GM18868 (cell line): Measurements from ENCODE around the gene SMIM35.

Source experiments
- ATAC-seq: cut with Tn5 transposase; IDR thresholded peaks from one replicate; pipeline ENCODE4 v1.9.1; 2021; ENCODE audit warnings: mild to moderate bottlenecking, moderate library complexity; ENCODE audit not compliant: unreplicated experiment

SMIM35 gene

DNA sequence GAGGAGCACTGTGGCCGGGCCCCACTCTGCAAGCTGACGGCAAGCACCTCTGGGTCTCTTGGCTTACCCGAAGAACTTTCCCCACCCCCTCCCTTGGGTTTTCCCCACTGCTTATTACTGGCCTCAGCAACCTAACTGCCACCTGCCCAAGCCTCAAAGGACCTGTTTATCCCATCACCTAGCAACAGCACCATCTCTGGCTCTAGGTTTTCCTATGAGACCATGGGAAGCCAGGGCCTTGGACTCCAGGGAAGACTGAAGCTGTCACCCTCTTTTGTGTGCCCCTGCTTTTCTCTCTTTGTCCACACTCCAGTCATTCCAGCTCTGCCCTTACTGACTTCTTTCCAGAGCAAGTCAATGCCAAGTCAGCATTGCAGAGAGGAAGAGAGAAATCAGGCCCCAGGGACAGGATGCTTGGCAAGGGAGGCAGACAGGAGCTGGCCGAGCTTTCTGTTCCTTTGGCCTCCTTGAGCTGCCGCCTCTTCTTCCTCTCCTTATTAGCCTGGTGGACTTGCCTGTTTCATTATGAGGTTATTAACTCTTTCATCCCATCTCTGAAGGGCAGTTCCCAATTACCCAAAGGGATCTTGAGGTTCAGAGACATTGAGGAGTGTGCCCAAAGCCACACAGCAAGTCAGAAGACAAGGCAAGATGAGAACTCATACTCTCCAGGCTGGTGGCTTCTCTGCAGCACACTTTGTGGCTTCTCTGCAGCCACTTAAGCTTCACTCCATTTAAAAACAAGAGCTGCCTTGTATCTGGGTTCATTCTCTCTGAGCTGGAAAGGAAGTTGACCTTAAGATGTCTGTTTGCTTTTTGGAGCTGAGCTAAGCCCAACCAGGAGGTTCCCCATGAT is at the start of gene SMIM35:
Gene SMIM35 (minus strand): TSS at position 51 of the 856 bp plus-strand sequence. CDS start 206 bp downstream, outside the sequence.
- ATAC-seq = no peak

DNA sequence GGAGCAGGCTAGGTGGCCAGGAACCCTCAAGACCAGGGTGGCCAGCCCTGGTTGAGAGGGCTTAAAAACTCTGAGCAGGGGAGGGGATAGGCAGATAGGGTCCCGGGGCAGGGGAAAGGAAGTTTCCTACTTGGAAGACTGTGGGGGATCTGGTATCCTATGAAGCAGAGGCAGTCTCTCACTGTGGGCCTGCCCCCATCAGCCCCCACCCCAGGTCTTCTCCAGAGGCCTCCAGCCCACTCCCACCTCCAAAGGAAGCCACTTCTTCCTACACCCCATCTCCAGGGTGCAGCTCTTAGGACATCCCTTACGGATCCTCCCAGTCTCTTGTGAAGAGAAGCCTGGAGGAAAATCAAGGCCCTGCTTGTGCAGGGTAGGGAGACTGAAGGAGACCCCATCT is 49.6 kb upstream of the SMIM35 start:
- ATAC-seq = no peak

DNA sequence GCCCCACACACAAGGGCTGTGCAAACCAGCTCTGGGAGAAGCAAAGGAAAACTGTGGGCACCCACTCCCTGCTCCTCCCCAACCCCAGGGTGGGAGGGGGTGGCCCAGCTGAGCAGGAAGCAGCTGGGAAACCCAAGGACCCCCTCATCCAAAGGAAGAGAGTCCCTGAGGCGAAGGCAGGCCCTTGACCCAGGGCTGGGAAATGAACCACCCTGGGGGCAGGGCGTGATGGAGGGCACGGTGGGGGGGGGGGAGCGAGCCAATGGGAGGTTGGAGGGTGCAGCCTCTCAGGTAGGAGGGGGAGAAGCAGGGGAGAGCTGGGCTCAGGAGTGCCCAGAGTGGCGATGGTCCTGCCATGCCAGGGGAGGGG is 49.0 kb upstream of the SMIM35 start:
- ATAC-seq = no peak

DNA sequence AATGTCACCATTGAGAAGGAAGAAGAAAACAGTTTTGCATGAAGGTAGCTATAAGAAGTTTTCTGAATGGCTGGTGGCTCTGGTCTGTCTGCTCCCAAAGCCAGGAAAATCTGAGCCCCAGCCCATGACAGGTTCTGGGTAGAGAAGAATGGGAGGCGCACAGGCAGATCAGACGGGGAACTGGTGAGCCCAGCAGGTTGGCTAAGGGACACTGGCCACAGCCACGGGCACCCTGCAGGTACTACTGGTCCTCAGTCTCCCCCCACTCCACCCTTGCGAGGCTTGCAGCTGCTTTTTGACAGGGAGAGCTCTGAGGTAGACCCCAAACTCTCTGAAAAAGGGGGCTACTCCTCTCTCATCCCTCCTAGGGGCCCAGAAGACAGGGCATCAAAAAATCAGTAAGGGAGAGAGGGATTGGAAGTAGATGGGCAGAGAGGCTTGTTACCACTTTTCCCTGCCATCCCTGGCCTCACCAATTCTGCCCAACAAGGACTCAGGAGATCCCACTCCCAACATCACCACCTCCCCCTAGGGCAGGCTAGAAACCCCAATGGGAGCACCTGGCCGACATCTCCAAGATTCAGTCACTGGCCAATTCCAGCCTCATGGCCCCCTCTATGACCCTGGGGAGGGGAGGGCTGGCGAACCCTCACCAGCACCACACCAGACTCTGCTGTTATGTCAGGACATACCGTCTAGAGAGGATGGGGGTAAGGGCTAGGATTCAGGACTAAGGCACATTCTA is 48.5 kb upstream of the SMIM35 start:
- ATAC-seq = no peak

DNA sequence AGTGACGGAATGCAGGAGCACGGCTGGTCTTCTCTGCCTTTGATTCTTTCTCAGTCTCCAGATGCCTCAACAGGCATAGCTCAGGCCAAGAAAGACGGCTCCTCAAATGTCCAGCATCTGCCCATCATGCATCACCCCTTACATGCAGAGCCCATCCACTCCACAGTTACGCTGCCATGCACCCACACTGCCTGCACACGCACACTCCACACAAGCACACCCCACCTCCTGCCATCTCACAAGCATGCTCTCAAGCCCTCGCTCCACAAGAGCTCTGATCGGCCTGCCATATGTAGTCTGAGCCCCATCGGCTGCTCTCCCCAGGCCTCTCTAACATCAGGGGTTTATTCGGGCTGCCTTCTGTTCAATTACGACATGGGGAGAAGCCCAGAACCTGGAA is 47.1 kb upstream of the SMIM35 start:
- no peak for ATAC-seq

DNA sequence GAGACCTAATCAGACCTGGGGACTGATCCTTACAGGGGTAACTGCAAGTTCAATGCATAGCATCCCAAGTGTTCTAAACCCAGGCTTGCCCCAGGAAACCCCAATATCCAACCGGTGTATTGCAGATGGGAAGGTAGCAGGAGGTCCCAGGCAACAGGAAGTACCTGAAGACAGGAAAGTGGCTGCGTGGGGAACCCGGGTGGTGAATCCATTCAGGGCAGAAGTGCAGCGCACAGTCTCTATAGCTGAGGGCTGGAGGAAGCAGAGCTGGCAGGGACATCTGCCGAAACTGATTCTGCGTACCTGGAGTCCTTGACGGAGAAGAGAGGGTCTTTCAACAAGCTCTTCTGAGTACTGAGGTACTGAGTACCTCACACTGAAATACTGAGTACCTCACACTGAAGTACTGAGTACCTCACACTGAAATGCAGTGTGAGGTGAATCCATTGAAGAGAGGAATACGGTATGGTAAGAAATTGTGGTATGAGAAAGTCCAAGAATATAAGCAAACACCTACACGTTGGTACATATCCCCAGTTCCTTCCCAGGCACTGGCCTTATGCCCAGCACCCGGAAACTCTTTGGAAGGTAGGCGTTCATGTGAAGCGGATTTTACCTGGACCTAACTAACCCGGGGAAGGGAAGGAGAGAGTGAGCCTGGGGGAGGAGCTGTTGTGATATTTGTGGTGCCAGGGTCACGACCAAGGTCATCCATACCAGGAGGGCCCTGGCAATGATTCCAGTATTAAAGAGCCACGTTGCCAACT is 45.8 kb upstream of the SMIM35 start:
- ATAC-seq = no peak

DNA sequence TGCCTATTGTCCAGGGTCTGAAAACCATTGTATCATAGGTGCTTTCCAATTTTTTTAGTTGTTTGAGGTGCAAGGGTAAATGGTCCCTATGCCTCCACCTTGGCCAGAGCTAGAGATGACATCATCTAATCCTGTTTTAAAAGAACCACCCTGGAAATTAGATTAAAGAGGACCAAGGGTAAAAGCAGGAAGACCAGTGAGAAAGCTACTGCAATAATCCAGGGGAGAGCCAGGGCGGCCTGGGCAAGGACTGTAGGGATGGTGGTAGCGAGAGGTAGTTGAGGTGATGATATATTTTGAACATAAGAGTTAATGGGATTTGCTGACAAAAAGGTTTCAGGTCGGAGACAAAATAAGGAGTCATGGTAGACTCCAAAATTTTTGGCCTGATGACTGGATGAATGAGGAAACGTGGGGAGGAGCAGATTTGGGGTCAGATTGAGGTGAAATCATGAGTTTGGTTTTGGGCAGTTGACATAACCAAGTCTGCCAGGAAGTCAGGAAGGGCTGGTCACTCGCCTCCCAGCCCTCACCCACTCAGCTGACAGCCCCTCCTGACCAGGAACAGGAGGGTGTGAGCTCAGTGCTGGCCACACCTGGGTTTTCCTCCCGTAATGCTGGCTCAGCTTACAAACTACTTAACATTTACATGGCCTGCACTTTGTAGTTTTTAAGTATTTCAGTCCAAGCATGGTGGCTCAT is 42.9 kb upstream of the SMIM35 start:
- ATAC-seq = no peak

DNA sequence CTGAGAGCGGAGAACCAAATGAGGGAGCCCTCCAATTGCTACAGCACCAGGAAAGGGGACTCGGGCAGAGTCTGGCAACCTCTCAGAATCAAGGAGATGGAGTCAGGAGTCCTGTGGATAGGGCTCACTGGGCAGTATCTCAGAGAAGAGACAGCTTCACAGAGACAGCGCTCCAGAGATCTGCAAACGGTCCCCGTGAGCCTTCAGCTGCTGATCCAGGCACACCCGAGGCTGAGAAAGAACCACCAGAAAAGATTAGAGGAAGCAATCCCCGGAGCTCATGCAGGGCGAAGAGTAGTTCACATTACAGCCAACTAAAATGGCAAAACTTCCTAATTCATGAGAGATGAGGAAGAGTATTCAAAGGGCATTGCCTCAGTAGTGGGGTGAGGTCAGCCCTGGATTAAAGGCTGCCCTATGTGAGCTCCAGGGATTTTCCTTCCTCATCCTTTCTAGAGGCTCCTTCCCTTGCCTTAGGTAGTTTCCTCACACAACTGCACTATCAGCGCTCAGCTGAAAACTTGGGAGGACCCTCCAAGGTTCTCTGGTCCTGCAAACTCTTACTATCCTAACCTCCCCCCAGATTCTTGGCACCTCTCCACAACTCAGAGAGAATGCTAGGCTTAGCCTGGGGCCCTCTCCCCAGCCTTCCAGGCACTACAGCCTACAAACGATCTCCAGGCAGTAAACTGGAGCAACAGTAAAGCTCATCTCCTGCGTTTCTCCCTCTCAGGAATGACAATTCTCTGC is 42.1 kb upstream of the SMIM35 start:
- ATAC-seq = no peak

DNA sequence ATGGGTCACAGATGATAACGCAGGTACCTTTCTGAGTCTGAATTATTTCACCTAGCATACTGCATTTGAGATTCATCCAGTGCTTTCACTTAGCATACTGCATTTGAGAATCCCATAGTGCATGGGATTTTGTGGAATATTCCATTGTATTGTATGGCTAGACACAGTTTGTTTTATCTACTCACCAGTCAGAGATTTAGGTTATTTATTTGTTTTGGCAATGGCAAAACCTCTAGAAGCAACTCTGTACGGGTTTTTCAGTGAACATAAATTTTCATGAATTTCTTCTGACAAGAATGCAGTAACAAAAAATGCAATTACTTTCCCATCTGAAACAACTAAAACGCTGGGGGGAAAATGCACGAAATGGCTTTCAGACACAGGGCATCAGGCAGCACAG is 41.5 kb upstream of the SMIM35 start:
- ATAC-seq = no peak

DNA sequence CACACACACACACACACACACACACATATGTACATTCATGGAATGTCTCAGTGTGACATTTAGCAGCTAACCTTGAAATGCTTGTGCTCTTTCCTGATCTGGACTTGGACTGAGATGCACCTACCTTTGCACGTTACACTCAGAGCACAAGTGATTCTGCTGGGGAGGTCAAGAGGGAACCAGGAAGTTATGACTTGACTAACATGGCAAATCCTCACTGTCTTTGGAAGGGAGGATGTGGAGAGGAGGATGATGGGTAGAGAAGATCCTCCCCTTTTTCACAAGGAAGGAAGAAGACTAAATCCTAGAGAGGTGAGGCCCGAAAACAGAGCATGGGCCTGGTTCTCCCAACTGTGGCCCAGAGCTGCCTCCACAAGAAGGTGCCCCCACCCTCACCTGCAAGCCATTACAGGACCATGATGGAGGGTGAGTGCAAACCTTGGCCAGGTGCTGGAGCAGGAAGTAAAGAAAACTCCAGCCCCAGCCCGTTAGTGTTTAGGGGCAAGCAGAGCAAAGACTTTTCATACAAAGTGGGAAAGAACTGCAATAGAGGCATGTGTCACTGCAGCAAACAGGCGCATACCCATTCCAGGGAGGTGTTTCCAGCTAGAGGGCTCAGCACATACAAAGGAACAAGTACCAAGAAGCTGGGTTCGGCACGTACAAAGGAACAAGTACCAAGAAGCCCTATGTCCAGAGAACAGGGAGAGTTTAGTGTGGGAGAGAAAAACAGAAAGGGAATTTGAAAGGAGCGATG is 39.5 kb upstream of the SMIM35 start:
- ATAC-seq = no peak

DNA sequence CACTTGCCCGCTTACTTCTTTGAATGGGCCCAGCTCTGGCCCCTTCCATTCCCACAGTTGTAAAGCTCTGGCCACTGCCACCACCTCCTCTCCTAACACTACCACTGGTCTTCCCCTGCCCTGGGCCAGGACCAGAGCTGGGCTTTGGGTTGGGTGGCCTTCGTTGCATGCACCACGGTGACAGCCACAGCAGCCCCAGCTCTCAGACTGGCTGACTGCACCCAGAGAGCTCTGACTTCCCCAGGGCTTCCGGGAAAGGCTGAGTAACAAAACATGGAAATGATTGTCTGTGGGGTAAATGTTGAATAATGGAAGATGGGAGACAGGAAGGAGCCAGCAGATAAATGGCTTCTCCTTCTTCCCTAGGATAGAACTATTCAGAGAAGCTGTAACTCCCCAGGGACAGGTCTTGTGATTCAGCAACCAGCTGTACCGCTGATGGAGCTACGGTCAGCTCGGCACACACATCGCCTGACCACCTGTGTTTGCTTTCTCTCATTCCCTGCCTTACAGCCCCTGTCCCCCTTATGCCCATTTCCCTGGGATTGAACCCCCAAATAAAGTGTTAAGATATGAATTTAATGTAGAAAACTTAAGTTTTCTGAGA is 38.3 kb upstream of the SMIM35 start:
- ATAC-seq = no peak

DNA sequence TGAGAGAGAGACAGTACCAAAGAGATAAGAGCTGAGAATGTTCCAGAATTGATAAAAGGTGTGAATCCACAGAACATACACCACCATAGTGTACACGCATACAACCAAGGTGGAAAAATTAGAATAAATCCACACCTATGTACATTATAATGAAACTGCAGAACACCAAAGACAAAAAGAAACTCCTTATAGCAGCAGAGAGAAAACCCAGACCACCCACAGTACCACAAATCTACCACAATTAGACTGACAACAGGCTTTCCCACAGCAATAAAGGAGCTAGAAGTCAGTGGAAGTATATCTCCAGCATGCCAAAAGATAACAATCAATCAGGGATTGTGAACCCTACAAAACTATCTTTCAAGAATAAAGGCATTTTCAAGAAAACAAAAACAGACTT is 34.0 kb upstream of the SMIM35 start:
- ATAC-seq = no peak

DNA sequence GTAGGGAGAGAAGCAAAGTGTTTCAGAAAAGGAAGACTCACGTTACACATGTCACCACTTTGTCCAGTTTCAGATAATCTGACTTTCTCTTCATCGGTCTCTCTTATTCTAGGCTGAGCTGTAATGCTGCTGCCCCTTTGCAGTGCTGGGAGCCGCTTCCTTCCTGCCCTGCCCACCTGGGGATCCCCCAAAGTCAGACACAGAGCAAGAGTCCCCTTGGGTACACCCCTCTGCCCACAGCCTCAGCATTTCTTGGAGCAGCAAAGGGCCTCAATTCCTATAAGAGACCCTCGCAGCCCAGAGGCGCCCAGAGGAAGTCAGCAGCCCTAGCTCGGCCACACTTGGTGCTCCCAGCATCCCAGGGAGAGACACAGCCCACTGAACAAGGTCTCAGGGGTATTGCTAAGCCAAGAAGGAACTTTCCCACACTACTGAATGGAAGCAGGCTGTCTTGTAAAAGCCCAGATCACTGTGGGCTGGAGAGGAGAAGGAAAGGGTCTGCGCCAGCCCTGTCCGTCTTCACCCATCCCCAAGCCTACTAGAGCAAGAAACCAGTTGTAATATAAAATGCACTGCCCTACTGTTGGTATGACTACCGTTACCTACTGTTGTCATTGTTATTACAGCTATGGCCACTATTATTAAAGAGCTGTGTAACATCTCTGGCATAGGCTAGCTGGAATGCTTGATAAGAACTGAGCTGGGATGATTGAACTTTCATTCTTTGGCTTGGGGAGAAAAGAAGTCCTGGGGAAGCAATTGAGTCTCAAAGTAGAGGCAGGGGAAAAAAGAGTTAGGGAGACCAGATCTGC is 31.2 kb upstream of the SMIM35 start:
- ATAC-seq = no peak

DNA sequence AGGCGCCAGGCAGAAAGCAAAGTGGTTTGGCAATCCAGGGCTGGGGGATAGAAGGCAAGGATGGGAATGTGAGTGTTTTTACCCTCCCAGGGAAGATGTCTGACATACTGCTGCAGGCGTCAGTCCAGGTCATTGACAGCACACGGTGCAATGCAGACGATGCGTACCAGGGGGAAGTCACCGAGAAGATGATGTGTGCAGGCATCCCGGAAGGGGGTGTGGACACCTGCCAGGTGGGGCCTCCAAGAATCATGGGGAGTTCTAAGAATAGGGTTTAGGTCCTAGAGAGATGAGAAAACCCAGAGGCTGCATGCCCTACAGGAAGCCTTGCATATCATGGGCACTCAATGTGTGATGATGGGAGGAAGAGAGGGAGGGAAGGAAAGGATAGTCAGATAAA is 28.3 kb upstream of the SMIM35 start:
- ATAC-seq = no peak

DNA sequence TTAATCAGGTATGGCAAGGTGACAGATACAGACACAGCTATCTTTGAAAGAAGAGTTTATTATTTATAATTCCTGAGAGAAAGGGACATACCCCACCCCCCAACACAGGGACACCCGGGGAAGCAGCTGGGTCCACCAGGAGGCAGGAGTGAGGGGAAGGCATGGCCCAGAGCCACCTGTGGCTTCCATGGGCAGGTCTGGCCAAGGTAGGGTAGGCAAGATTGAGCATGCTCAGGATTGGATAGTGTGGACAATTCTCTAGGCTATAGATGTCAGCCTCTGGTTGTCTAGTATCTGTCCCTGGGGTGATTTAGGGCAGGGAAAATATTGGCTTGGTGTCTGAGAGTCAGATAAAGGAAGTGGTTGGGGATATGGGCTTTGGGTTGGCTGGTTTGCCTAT is 27.5 kb upstream of the SMIM35 start:
- no peak for ATAC-seq

DNA sequence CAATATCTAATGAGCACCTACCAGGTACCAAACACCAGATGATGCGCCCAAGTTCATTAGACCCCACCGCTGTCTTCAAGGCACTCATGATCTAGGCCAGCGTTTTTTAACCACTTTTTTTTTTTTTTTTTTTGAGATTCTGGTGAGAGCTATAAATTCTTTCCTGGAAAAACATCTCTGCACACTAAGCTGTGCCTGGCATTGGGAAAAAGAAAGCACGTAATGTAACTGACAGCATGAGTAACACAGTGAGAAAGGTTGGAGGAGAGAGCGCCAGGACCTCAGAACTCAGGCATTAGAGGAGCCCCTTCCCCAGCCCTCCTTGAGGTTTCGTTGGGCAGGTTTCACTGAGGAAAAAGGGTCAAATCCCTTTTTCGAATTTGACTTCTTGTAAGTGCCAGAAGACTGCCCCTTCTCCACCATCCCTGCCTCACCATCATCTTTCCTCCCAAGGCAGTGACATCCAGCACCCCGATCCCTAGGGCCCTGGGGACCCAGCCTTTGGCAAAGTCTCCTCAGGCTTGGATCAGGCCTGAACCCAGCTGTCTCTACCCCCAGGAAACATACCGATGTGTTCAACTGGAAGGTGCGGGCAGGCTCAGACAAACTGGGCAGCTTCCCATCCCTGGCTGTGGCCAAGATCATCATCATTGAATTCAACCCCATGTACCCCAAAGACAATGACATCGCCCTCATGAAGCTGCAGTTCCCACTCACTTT is 26.1 kb upstream of the SMIM35 start:
- no peak for ATAC-seq

DNA sequence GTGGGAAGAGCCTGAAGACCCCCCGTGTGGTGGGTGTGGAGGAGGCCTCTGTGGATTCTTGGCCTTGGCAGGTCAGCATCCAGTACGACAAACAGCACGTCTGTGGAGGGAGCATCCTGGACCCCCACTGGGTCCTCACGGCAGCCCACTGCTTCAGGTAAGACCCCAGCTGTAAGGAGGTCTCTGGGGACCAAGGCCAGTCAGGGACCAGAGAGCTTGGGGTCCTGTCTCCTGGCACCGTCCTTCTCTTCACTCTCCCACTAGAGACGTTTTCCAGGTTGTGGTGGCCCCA is 24.9 kb upstream of the SMIM35 start:
- ATAC-seq = no peak
